OCI-LY3 (cell line): ENCODE data around the gene PYDC2.

Experiments
- H2AFZ ChIP-seq: fragments of 200-600, 300-600 bp; shearing (Covaris generic); 2 replicates; pipeline ENCODE4 v1.6.0; 2014; ENCODE audit warnings: antibody characterized with exemption, low read depth, low read length
- H3K27ac ChIP-seq: fragments of 200-600, 300-600 bp; sonication (generic); 2 replicates; pipeline ENCODE4 v1.5.1; 2014; ENCODE audit warnings: mild to moderate bottlenecking, low read length, moderate library complexity, mixed read lengths
- H3K27me3 ChIP-seq: fragments of 200-600, 300-600 bp; sonication (generic); 2 replicates; pipeline ENCODE4 v1.6.1; 2014; ENCODE audit warnings: low read depth, low read length, mixed read lengths
- H3K36me3 ChIP-seq: fragments of 200-600, 300-600 bp; sonication (generic); replicated peaks from 2 replicates; pipeline ENCODE3; 2014; ENCODE audit warnings: low read depth, low read length, mixed read lengths
- H3K4me1 ChIP-seq: fragments of 300-600, 200-600 bp; sonication (generic); 2 replicates; pipeline ENCODE4 v1.6.1; 2014; ENCODE audit warnings: low read length, mixed read lengths
- H3K4me2 ChIP-seq: fragments of 200-600, 300-600 bp; sonication (generic); 2 replicates; pipeline ENCODE4 v1.6.1; 2014; ENCODE audit warnings: low read length, mixed read lengths
- H3K4me3 ChIP-seq: fragments of 300-600, 200-600 bp; sonication (generic); 2 replicates; pipeline ENCODE4 v1.5.1; 2014; ENCODE audit warnings: antibody characterized with exemption, mild to moderate bottlenecking, low read length, moderate library complexity
- H3K79me2 ChIP-seq: fragments of 300-600, 200-600 bp; shearing (Covaris generic); 2 replicates; pipeline ENCODE4 v1.6.1; 2014; ENCODE audit warnings: mild to moderate bottlenecking, low read length, mixed read lengths
- H3K9ac ChIP-seq: fragments of 300-600, 200-600 bp; shearing (Covaris generic); 2 replicates; pipeline ENCODE4 v1.6.0; 2014; ENCODE audit warnings: mild to moderate bottlenecking, low read length, moderate library complexity
- H3K9me3 ChIP-seq: fragments of 200-600, 300-600 bp; shearing (Covaris generic); 2 replicates; pipeline ENCODE4 v1.6.1; 2014; ENCODE audit warnings: low read length, mixed read lengths; ENCODE audit not compliant: insufficient read depth
- H4K20me1 ChIP-seq: fragments of 200-600, 300-600 bp; sonication (generic); 2 replicates; pipeline ENCODE4 v1.6.1; 2016; ENCODE audit warnings: low read length, mixed read lengths; ENCODE audit not compliant: insufficient read depth
- EZH2phosphoT487 ChIP-seq: fragments of 200-600 bp; shearing (Covaris generic); IDR thresholded peaks from 2 replicates; pipeline ENCODE4 v1.6.1; 2018; ENCODE audit warnings: antibody characterized with exemption, mixed run types, low read depth
- TF ChIP-seq, protein P1 (sequence below): fragments of 200-600, 300-600 bp; sonication (generic); IDR thresholded peaks from 2 replicates; pipeline ENCODE4 v1.5.1; 2014; ENCODE audit warnings: antibody characterized with exemption, low read length, low read depth

PYDC2 gene

GRCh38 chr3:191426311-191426710 lies 34.7 kb upstream of the PYDC2 start:
- Histone ChIP-seq H3K4me3 (no peak overlapping the region), H3K27ac (no peak overlapping the region), H3K9ac (no peak overlapping the region), H2AFZ (no peak overlapping the region), H3K79me2 (no peaks in the 10 kb centered on the region), H3K9me3 (no peaks in the 10 kb centered on the region), H3K4me2 (no peak overlapping the region), H4K20me1 (no peaks in the 10 kb centered on the region), H3K4me1 (no peaks in the 10 kb centered on the region), H3K36me3 (no peaks in the 10 kb centered on the region), H3K27me3 (no peaks in the 10 kb centered on the region)
- TF ChIP-seq, protein P1, sequence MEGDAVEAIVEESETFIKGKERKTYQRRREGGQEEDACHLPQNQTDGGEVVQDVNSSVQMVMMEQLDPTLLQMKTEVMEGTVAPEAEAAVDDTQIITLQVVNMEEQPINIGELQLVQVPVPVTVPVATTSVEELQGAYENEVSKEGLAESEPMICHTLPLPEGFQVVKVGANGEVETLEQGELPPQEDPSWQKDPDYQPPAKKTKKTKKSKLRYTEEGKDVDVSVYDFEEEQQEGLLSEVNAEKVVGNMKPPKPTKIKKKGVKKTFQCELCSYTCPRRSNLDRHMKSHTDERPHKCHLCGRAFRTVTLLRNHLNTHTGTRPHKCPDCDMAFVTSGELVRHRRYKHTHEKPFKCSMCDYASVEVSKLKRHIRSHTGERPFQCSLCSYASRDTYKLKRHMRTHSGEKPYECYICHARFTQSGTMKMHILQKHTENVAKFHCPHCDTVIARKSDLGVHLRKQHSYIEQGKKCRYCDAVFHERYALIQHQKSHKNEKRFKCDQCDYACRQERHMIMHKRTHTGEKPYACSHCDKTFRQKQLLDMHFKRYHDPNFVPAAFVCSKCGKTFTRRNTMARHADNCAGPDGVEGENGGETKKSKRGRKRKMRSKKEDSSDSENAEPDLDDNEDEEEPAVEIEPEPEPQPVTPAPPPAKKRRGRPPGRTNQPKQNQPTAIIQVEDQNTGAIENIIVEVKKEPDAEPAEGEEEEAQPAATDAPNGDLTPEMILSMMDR, result no peak
- no peak for TF ChIP-seq EZH2phosphoT487

- Histone ChIP-seq H3K4me2 (no peak overlapping the region), H3K36me3 (no peaks in the 10 kb centered on the region), H3K79me2 (no peaks in the 10 kb centered on the region), H3K4me1 (no peaks in the 10 kb centered on the region), H2AFZ (no peak overlapping the region), H3K27ac (no peak overlapping the region), H4K20me1 (no peaks in the 10 kb centered on the region), H3K9me3 (no peaks in the 10 kb centered on the region), H3K27me3 (no peaks in the 10 kb centered on the region), H3K9ac (no peak overlapping the region), H3K4me3 (no peak overlapping the region)
- TF ChIP-seq, protein P1, result no peak
- no peak for TF ChIP-seq EZH2phosphoT487
Measured at GRCh38 chr3:191428177-191428576, 32.8 kb upstream of the PYDC2 start.

GRCh38 chr3:191430103-191430502 lies 30.9 kb upstream of the PYDC2 start:
- H3K9ac ChIP-seq, result no peak overlapping the region
- H3K4me3 ChIP-seq, result no peak overlapping the region
- H3K9me3 ChIP-seq, result no peaks in the 10 kb centered on the region
- no peaks in the 10 kb centered on the region for H3K79me2 ChIP-seq
- H3K36me3 ChIP-seq, result no peaks in the 10 kb centered on the region
- no peak overlapping the region for H3K4me2 ChIP-seq
- H3K4me1 ChIP-seq, result no peaks in the 10 kb centered on the region
- TF ChIP-seq EZH2phosphoT487, result no peak
- TF ChIP-seq, protein P1, result no peak
- no peak overlapping the region for H3K27ac ChIP-seq
- no peaks in the 10 kb centered on the region for H4K20me1 ChIP-seq
- H3K27me3 ChIP-seq, result no peaks in the 10 kb centered on the region
- H2AFZ ChIP-seq, result no peak overlapping the region

GRCh38 chr3:191431160-191431822 lies 29.7 kb upstream of the PYDC2 start:
- Histone ChIP-seq H3K27ac (no peak overlapping the region), H3K4me2 (no peak overlapping the region), H3K79me2 (no peaks in the 10 kb centered on the region), H3K4me3 (no peak overlapping the region), H3K9ac (no peak overlapping the region), H3K9me3 (no peaks in the 10 kb centered on the region), H4K20me1 (no peaks in the 10 kb centered on the region), H3K4me1 (peaks cover 9% of the 10 kb centered on the region), H3K27me3 (no peaks in the 10 kb centered on the region), H2AFZ (no peak overlapping the region), H3K36me3 (no peaks in the 10 kb centered on the region)
- TF ChIP-seq, protein P1, result no peak
- TF ChIP-seq EZH2phosphoT487, result no peak
